Prostate gland (tissue), 2 donors: ENCODE results near the gene HS6ST3. TPM values are rescaled to one million over a fixed set of nuclear protein-coding genes. Genes with fewer than 3 reads are reported as not detected.

ENCODE experiments used
- DNase-seq: peaks from one replicate; pipeline ENCODE4 v3.0.0-alpha.2; 2019; ENCODE audit warnings: low spot score
- H3K27ac ChIP-seq, 2 donors: fragments of 200-600 bp; sonication (generic); 2 replicates each; pipeline ENCODE4 v1.5.1; 2017 to 2019
- H3K27me3 ChIP-seq: fragments of 200-600 bp; sonication (generic); replicated peaks from 2 replicates; pipeline ENCODE4 v1.5.1; 2019; ENCODE audit not compliant: insufficient read depth
- H3K36me3 ChIP-seq, 2 donors: fragments of 200-600 bp; sonication (generic); 1 replicate in 1 of 2; 2 replicates in 1 of 2; pipeline versions ENCODE4 v1.5.1 to v1.8.1; 2017 to 2019
- H3K4me1 ChIP-seq: fragments of 200-600 bp; sonication (generic); replicated peaks from 2 replicates; pipeline ENCODE4 v1.5.1; 2019
- H3K4me3 ChIP-seq, 2 donors: fragments of 200-600 bp; sonication (generic); 2 replicates each; pipeline ENCODE4 v1.5.1; 2017 to 2019
- H3K9me3 ChIP-seq: fragments of 200-600 bp; sonication (generic); 2 replicates; pipeline ENCODE4 v1.5.1; 2017
- POLR2A ChIP-seq: fragments of 450-650 bp; IDR thresholded peaks from one replicate; pipeline ENCODE4 v1.6.1; 2016; ENCODE audit warnings: antibody characterized with exemption, mild to moderate bottlenecking
- POLR2AphosphoS5 ChIP-seq: sonication (generic); formaldehyde crosslinking; IDR thresholded peaks from one replicate; pipeline ENCODE4 v1.6.1; 2017; ENCODE audit warnings: antibody characterized with exemption
- WGBS: methylation state at CpG from one replicate; pipeline ENCODE4 v1.1.5; 2018; 5-methylcytosine and 5-hydroxymethylcytosine counted together
- intact Hi-C: fragments of 100-400 bp; cut with DNase I; formaldehyde crosslinking; loops from one replicate; pipeline ENCODE4 v1.14.2; 2022
- total RNA-seq, 2 donors: library from RNA; depleted of rRNA; stranded (reverse); fragments of >200 nt; gene quantifications; one replicate each; pipeline ENCODE4 v1.1.0, GENCODE V29; 2016
- TF ChIP-seq, protein P1 (sequence below), 4 experiments: fragments of 200-600 bp in 2 of 4; fragments of 450-650 bp in 2 of 4; sonication (generic) in 2 of 4; IDR thresholded peaks; 1 replicate in 3 of 4; 2 replicates in 1 of 4; pipeline ENCODE4 v1.5.1; 2016 to 2019; ENCODE audit warnings: antibody characterized with exemption in 4 of 4, mild to moderate bottlenecking in 2 of 4, moderate library complexity in 2 of 4

HS6ST3 gene
- total RNA-seq, 2 donors from 2014 or later: 0.97 to 1.0 TPM

DNA sequence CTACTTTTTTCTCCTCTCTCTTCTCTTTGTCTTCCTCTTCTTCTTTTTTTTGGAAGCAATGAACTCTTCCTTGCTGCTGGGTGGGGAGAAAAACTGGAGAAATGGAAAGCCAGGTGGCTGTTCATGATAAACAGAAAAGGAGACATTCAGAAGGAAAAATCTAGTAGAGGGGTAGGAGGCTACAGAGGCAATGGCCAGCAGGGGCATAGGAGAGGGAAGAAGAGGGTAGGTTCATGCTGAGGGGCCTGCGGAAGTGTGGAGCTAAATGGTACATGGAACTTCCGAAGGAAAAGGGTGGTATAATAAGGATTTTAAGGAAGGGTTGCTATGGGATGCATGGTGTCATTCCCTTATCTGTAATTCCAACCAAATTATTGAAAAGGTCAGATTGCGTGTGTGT lies 17.5 kb upstream of the HS6ST3 start:
- Histone ChIP-seq H3K9me3 (no peaks in the 10 kb centered on the region), H3K4me1 (no peaks in the 10 kb centered on the region), H3K36me3 (no peaks in the 10 kb centered on the region), H3K27ac (no peak overlapping the region), H3K27me3 (no peaks in the 10 kb centered on the region), H3K4me3 (no peak overlapping the region)
- intact Hi-C loops: no loop called here
- WGBS: 73% methylated on average over 3 of the region's 3 CpGs
- TF ChIP-seq, protein P1, sequence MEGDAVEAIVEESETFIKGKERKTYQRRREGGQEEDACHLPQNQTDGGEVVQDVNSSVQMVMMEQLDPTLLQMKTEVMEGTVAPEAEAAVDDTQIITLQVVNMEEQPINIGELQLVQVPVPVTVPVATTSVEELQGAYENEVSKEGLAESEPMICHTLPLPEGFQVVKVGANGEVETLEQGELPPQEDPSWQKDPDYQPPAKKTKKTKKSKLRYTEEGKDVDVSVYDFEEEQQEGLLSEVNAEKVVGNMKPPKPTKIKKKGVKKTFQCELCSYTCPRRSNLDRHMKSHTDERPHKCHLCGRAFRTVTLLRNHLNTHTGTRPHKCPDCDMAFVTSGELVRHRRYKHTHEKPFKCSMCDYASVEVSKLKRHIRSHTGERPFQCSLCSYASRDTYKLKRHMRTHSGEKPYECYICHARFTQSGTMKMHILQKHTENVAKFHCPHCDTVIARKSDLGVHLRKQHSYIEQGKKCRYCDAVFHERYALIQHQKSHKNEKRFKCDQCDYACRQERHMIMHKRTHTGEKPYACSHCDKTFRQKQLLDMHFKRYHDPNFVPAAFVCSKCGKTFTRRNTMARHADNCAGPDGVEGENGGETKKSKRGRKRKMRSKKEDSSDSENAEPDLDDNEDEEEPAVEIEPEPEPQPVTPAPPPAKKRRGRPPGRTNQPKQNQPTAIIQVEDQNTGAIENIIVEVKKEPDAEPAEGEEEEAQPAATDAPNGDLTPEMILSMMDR (IDR thresholded peaks at IDR 0.05): no peak
- TF ChIP-seq POLR2A (no peak), POLR2AphosphoS5 (no peak)
- no peak for DNase-seq

DNA sequence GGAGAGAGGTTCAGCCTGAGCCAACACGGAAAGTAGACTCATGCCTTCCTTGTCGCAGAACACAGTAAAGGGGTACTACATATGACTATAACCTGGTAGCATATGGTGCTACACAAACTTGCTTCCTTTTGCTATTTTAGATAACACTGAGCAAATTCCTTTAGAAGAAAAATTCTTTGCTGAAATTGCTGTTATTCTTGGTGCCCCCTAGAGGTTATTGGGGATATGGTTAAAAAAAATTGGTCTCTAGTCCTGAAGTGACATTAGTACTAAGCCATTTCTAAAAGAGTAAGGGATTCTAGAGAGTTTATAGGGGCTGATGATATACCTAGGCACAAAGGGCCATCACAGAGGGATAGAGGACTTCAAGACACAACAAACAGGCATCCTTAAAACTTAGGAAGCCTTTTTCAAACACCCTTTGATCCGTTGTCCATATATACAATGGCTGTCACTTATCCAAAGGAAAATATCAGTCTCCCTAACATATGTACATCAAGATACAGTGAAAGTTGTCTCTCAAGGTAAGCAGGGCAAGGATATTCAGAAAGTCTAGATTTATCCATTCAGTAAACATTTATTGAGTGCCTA lies 13.9 kb upstream of the HS6ST3 start:
- Histone ChIP-seq H3K27me3 (no peaks in the 10 kb centered on the region), H3K4me3 (no peak overlapping the region), H3K4me1 (no peaks in the 10 kb centered on the region), H3K9me3 (no peaks in the 10 kb centered on the region), H3K27ac (no peak overlapping the region), H3K36me3 (no peaks in the 10 kb centered on the region)
- no peak for DNase-seq
- WGBS: 82% methylated on average over 3 of the region's 3 CpGs
- no peak for TF ChIP-seq POLR2A
- TF ChIP-seq, protein P1 (IDR thresholded peaks at IDR 0.05): peak in 1 of 4 experiments; percentile 14
- intact Hi-C loops: no loop called here

DNA sequence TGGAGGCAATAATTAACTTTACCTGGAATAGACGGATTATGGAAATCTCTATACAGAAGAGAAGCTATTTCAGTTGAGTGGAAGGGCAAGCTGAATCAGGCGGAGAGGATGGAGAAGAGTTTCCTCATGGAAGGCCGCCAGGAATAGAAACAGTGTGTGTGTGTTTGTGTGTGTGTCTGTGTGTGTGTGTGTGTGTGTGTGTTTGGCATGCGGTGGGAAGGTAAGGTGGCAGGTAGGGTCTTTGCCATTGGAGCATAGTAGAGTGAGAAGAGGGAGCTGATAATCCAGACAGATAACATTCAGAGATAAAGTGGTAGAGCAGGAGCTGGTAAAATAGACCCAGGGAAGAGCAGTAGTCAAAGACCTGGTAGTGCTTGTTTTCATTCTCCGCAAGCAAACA lies 9.2 kb upstream of the HS6ST3 start:
- WGBS: 87% methylated on average over 5 of the region's 5 CpGs
- TF ChIP-seq POLR2A (no peak), POLR2AphosphoS5 (no peak)
- TF ChIP-seq, protein P1 (IDR thresholded peaks at IDR 0.05): no peak
- no peaks in the 10 kb centered on the region for H3K9me3 ChIP-seq
- intact Hi-C loops: no loop called here
- no peak overlapping the region for H3K27ac ChIP-seq
- no peak overlapping the region for H3K4me3 ChIP-seq
- no peaks in the 10 kb centered on the region for H3K36me3 ChIP-seq
- DNase-seq: no peak
- H3K4me1 ChIP-seq: no peaks in the 10 kb centered on the region
- H3K27me3 ChIP-seq: no peaks in the 10 kb centered on the region

DNA sequence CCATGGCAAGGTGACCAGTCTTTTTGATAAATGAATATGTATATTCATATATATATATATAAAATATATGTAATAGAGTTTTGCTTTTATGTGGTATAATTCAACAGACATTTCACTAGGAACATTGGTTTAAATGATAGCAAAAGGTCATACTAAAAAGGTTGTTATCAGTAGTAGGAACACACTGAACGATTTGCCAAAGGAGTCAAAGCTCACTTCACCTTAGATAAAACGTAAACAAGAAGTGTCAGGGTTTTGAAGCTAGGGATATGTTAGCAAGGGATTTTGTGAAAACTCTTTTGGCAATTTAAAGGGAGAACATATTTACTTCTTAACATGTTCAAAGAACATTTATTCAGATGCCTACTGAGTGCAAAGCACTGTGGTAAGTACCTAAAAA lies 8.0 kb upstream of the HS6ST3 start:
- H3K4me3 ChIP-seq: no peak overlapping the region
- 48% methylated on average over 2 of the region's 2 CpGs for WGBS
- DNase-seq: no peak
- no peaks in the 10 kb centered on the region for H3K4me1 ChIP-seq
- H3K27ac ChIP-seq: no peak overlapping the region
- no peaks in the 10 kb centered on the region for H3K27me3 ChIP-seq
- intact Hi-C loops: no loop called here
- TF ChIP-seq POLR2AphosphoS5 (no peak), POLR2A (no peak)
- no peaks in the 10 kb centered on the region for H3K36me3 ChIP-seq
- no peaks in the 10 kb centered on the region for H3K9me3 ChIP-seq

DNA sequence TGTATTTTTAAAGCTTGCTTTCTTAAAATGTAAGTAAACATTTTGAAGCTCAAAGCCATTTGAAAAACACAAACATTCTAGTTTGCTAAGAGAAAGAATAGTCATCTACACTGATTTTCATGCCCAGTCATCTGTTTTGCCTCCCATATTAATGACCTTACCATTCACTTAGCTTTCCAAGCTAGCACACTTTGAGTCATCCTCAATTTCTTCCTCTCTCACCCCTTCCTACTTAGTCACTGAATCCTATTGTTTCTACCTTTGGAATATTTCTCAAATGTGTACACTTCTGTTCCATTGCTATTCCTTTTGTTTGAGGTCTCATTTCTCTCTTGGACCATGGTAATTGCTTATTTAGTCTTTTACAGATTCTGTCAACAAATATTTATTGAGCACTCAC lies 7.3 kb upstream of the HS6ST3 start:
- intact Hi-C loops: no loop called here

More for the DNA sequence above, 7.3 kb upstream of the HS6ST3 start:
- TF ChIP-seq, protein P1 (IDR thresholded peaks at IDR 0.05): no peak
- no peak for DNase-seq
- no peaks in the 10 kb centered on the region for H3K27me3 ChIP-seq
- no peak overlapping the region for H3K27ac ChIP-seq
- no peak overlapping the region for H3K4me3 ChIP-seq
- no peaks in the 10 kb centered on the region for H3K36me3 ChIP-seq
- no peaks in the 10 kb centered on the region for H3K4me1 ChIP-seq
- no peaks in the 10 kb centered on the region for H3K9me3 ChIP-seq
